Suprapubic skin (tissue), 4 donors: ENCODE results near the gene SLC25A47. TPM values are rescaled to one million over a fixed set of nuclear protein-coding genes. Genes with fewer than 3 reads are reported as not detected.
A peak's percentile ranks its signal among the peaks of the same experiment; 100 is the strongest.

Source experiments
- DNase-seq, 2 donors: peaks; one replicate each; pipeline ENCODE4 v3.0.0-alpha.2; 2019; ENCODE audit warnings: low spot score in 2 of 2
- H3K27ac ChIP-seq: fragments of 200-600 bp; sonication (generic); one replicate; pipeline ENCODE4 v1.5.1; 2019
- H3K27me3 ChIP-seq: fragments of 200-600 bp; sonication (generic); one replicate; pipeline ENCODE4 v1.5.1; 2019
- H3K36me3 ChIP-seq: fragments of 200-600 bp; sonication (generic); one replicate; pipeline ENCODE4 v1.5.1; 2019
- H3K4me1 ChIP-seq: fragments of 200-600 bp; sonication (generic); one replicate; pipeline ENCODE4 v1.5.1; 2019
- H3K4me3 ChIP-seq: fragments of 200-600 bp; sonication (generic); one replicate; pipeline ENCODE4 v1.5.1; 2019; ENCODE audit warnings: mild to moderate bottlenecking
- H3K9me3 ChIP-seq: fragments of 200-600 bp; sonication (generic); one replicate; pipeline ENCODE4 v1.5.1; 2019
- EP300 ChIP-seq: sonication (generic); formaldehyde crosslinking; IDR thresholded peaks from one replicate; pipeline ENCODE4 v1.6.1; 2017; ENCODE audit warnings: antibody characterized with exemption
- POLR2A ChIP-seq, 2 donors: fragments of 450-650 bp; IDR thresholded peaks; one replicate each; pipeline ENCODE4 v1.6.1; 2017; ENCODE audit warnings: antibody characterized with exemption in 2 of 2, mild to moderate bottlenecking in 2 of 2, moderate library complexity in 2 of 2
- POLR2AphosphoS5 ChIP-seq, 3 donors: sonication (generic); formaldehyde crosslinking; IDR thresholded peaks; one replicate each; pipeline ENCODE4 v1.6.1; 2017; ENCODE audit warnings: antibody characterized with exemption in 3 of 3
- WGBS: methylation state at CpG from one replicate; pipeline ENCODE4 v1.1.5; 2018; 5-methylcytosine and 5-hydroxymethylcytosine counted together
- total RNA-seq, 4 donors: library from RNA; depleted of rRNA; stranded (reverse); fragments of >200 nt; gene quantifications; one replicate each; pipeline ENCODE4 v1.1.0, GENCODE V29; 2016
- TF ChIP-seq, protein P1 (sequence below), 2 donors: fragments of 200-600 bp in 1 of 2; fragments of 450-650 bp in 1 of 2; sonication (generic) in 1 of 2; IDR thresholded peaks; one replicate each; pipeline ENCODE4 v1.5.1; 2016 to 2019; ENCODE audit warnings: antibody characterized with exemption in 2 of 2, mild to moderate bottlenecking in 1 of 2, moderate library complexity in 1 of 2

SLC25A47 gene
- total RNA-seq, 4 donors from 2014 or later, result 0.30 to 1.4 TPM; not detected in 2

DNA sequence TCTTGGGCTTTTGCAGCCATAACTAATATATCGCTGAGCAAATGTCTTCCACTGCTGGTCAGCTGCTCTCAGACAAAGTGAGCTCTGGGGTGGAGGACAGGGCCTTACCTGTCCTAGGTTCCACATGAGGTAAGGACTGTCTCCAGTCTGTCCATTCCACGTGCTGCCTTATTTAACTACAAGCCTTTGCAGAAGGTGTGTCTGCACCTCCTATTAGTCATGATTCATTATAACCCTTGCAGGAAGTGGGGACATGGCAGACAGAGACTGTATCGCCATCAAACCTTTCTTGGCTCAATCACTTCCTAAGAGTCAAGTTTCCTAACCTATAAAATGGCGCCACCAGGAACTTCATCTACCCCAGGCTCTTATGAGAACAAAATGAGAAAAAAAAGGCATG, 46.9 kb downstream of the SLC25A47 start:
- H3K9me3 ChIP-seq, result no peaks in the 10 kb centered on the region
- no peak overlapping the region for H3K4me3 ChIP-seq
- no peak overlapping the region for H3K27ac ChIP-seq
- H3K4me1 ChIP-seq, result peaks cover 8% of the 10 kb centered on the region
- no peak for DNase-seq
- TF ChIP-seq EP300, result no peak
- H3K27me3 ChIP-seq, result no peaks in the 10 kb centered on the region
- H3K36me3 ChIP-seq, result peaks cover 33% of the 10 kb centered on the region
- 82% methylated on average over 4 of the region's 4 CpGs for WGBS

DNA sequence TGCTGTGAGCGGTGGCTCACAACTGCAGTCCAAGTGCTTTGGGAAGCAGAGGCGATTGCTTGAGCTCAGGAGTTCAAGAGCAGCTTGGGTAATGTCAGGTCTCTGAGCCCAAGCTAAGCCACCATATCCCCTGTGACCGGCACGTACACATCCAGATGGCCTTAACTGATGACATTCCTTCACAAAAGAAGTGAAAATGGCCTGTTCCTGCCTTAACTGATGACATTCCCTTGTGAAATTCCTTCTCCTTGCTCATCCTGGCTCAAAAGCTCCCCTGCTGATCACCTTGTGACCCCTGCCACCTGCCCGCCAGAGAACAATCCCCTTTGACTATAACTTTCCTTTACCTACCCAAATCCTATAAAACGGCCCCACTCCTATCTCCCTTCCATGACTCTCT, 48.6 kb downstream of the SLC25A47 start:
- Histone ChIP-seq H3K27ac (no peak overlapping the region), H3K4me1 (peaks cover 21% of the 10 kb centered on the region), H3K9me3 (no peaks in the 10 kb centered on the region), H3K36me3 (peaks cover 18% of the 10 kb centered on the region), H3K4me3 (no peak overlapping the region), H3K27me3 (no peaks in the 10 kb centered on the region)
- 89% methylated on average over 6 of the region's 6 CpGs for WGBS
- no peak for DNase-seq
- TF ChIP-seq EP300 (no peak), POLR2AphosphoS5 (IDR thresholded peaks at IDR 0.05) (no peak), POLR2A (IDR thresholded peaks at IDR 0.05) (no peak)
- TF ChIP-seq, protein P1, sequence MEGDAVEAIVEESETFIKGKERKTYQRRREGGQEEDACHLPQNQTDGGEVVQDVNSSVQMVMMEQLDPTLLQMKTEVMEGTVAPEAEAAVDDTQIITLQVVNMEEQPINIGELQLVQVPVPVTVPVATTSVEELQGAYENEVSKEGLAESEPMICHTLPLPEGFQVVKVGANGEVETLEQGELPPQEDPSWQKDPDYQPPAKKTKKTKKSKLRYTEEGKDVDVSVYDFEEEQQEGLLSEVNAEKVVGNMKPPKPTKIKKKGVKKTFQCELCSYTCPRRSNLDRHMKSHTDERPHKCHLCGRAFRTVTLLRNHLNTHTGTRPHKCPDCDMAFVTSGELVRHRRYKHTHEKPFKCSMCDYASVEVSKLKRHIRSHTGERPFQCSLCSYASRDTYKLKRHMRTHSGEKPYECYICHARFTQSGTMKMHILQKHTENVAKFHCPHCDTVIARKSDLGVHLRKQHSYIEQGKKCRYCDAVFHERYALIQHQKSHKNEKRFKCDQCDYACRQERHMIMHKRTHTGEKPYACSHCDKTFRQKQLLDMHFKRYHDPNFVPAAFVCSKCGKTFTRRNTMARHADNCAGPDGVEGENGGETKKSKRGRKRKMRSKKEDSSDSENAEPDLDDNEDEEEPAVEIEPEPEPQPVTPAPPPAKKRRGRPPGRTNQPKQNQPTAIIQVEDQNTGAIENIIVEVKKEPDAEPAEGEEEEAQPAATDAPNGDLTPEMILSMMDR (IDR thresholded peaks at IDR 0.05), result no peak

DNA sequence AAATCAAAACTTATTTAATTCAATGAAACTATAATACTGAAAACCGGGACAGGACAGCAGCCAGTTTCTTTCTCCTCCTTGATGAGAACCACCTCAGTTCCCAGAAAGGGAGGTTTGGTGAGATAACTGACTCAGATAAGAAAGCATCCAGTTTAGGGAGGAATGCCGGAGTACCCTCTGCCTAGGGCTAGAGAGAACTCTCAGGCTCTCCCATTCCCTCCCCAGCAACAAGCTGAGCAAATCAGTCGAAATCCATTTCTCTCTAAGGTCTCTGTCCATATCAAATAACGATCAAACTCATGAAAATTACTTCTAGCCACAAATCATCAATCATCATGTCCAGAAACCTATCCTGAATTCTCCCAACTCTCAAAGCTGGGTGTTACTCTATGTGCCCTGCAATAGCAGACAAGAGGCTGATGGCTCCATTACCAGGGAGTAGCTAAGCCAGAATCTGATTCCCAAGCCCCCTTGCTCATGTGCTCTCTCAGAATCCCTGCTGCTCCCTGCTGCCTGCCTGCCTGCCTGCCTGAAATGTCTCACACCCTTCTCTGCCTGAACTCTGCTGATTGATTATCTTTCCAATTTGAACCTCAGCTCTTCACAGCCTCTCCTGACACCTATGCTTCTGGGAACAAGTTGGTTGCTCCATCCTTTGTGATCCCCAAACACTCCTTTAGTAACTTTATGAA, 49.4 kb downstream of the SLC25A47 start:
- no peak overlapping the region for H3K4me3 ChIP-seq
- WGBS, result 61% methylated on average over 4 of the region's 4 CpGs
- TF ChIP-seq, protein P1 (IDR thresholded peaks at IDR 0.05), result no peak
- TF ChIP-seq POLR2AphosphoS5 (IDR thresholded peaks at IDR 0.05) (no peak), EP300 (no peak), POLR2A (IDR thresholded peaks at IDR 0.05) (no peak)
- DNase-seq, result no peak
- no peaks in the 10 kb centered on the region for H3K27me3 ChIP-seq
- peaks cover 28% of the 10 kb centered on the region for H3K4me1 ChIP-seq
- no peak overlapping the region for H3K27ac ChIP-seq
- no peaks in the 10 kb centered on the region for H3K9me3 ChIP-seq
- H3K36me3 ChIP-seq, result peaks cover 18% of the 10 kb centered on the region

DNA sequence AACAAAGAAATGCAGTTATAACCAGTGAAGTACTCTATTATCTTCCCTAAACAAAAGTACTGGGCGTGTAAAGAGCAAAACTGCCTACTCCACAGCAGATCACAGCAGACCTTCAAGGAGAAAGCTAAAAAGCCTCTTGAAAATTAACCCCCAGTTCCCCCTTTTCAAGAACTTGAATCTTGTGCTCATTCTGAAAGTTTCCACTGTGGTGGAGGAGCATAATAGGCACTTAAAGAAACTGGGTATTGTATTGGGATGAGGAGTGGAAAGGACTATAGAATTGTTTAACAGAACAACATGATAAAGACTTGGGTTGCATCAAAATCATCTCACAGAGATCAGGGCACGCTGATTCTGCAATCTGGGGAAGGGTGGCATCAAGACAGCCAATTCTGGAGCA, 51.1 kb downstream of the SLC25A47 start:
- Histone ChIP-seq H3K27me3 (no peaks in the 10 kb centered on the region), H3K36me3 (peaks cover 3% of the 10 kb centered on the region), H3K27ac (peak overlapping the region; percentile 94), H3K4me1 (peaks cover 31% of the 10 kb centered on the region), H3K9me3 (no peaks in the 10 kb centered on the region), H3K4me3 (peak overlapping the region; percentile 91)
- DNase-seq, result no peak
- TF ChIP-seq POLR2A (IDR thresholded peaks at IDR 0.05) (no peak), POLR2AphosphoS5 (IDR thresholded peaks at IDR 0.05) (no peak), EP300 (no peak)
- TF ChIP-seq, protein P1 (IDR thresholded peaks at IDR 0.05), result no peak
- 78% methylated on average over 2 of the region's 2 CpGs for WGBS

DNA sequence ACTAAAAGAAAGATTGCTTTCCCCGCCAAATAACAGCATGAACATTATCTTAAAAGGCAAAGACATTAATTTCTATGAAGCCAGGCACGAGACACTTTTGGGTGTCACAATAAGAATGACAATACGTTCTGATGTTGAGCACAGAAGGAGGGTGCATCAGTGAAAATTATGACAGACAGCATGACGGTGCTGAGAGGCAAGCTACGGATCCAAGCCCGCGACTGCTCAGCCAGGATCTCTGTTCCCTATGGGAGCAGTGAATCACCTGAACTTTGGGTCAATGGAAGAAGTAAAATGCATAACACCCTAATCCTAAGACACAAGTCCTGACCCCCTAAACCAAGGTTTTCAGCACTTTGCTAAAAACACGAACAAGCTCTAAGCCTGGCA, 51.7 kb downstream of the SLC25A47 start:
- 74% methylated on average over 8 of the region's 8 CpGs for WGBS
- no peak for DNase-seq
- Histone ChIP-seq H3K27me3 (no peaks in the 10 kb centered on the region), H3K4me1 (peaks cover 31% of the 10 kb centered on the region), H3K36me3 (peaks cover 3% of the 10 kb centered on the region), H3K27ac (peak overlapping the region; percentile 94), H3K4me3 (peak overlapping the region; percentile 91), H3K9me3 (no peaks in the 10 kb centered on the region)
- no peak for TF ChIP-seq POLR2AphosphoS5 (IDR thresholded peaks at IDR 0.05)
- no peak for TF ChIP-seq EP300
- TF ChIP-seq POLR2A (IDR thresholded peaks at IDR 0.05), result no peak
- TF ChIP-seq, protein P1 (IDR thresholded peaks at IDR 0.05), result no peak
